T-helper 17 cell (primary cell): ENCODE data around the gene C1orf56. TPM values are rescaled to one million over a fixed set of nuclear protein-coding genes. Genes with fewer than 3 reads are reported as not detected.

Source experiments
- ATAC-seq: fragments of 150-1000 bp; cut with Tn5 transposase; 2 replicates; pipeline ENCODE4 v1.10.0; 2021; ENCODE audit warnings: mild to moderate bottlenecking, moderate library complexity
- DNase-seq, 3 donors: peaks; one replicate each; pipeline versions ENCODE4 v3.0.0 to v3.0.0-alpha.2; 2020 to 2021
- H3K9me3 ChIP-seq: one replicate; pipeline ENCODE4 v1.7.0; 2013; ENCODE audit warnings: low read length, mild to moderate bottlenecking; ENCODE audit not compliant: control insufficient read depth, poor library complexity, severe bottlenecking
- H3K27ac Mint-ChIP-seq: one replicate; pipeline ENCODE4 v1.8.0; 2022; ENCODE audit warnings: mild to moderate bottlenecking, moderate library complexity, mixed read lengths
- H3K27me3 Mint-ChIP-seq: one replicate; pipeline ENCODE4 v1.8.0; 2022; ENCODE audit warnings: mixed read lengths
- H3K36me3 Mint-ChIP-seq: one replicate; pipeline ENCODE4 v1.8.0; 2022; ENCODE audit warnings: low read depth, mixed read lengths
- H3K4me1 Mint-ChIP-seq: one replicate; pipeline ENCODE4 v1.8.0; 2022; ENCODE audit warnings: mild to moderate bottlenecking, mixed read lengths
- H3K4me3 Mint-ChIP-seq: one replicate; pipeline ENCODE4 v1.8.0; 2022; ENCODE audit warnings: mild to moderate bottlenecking, moderate library complexity, mixed read lengths
- total RNA-seq, 4 donors: library from RNA in 2 of 4; stranded (reverse) in 2 of 4; gene quantifications; one replicate each; pipeline ENCODE4 v1.2.3 and lab custom pipeline; 2022 to 2026

Gene C1orf56
- total RNA-seq (under 1 TPM; 0.47 to 0.52 TPM), total RNA-seq (lab: John Stamatoyannopoulos, UW) (0.81 to 0.83 reads per million in 2 donors)

- Mint-ChIP-seq H3K4me1 (peaks cover 53% of the 10 kb centered on the region), H3K4me3 (peak within 1 kb of the TSS; percentile 91), H3K27ac (peak within 1 kb of the TSS; percentile 90), H3K36me3 (peaks cover 3% of the 10 kb centered on the region), H3K27me3 (no peaks in the 10 kb centered on the region)
- no peaks in the 10 kb centered on the region for H3K9me3 ChIP-seq
- ATAC-seq (peak; percentile 46), DNase-seq (peak in 2 of 3 donors; percentile 41 to 51)
Observed at GRCh38 chr1:151047591-151047924, at the start of gene C1orf56. Gene C1orf56 (plus strand): TSS chr1:151047751. CDS start chr1:151047848, 97 bp downstream.

GRCh38 chr1:150997949-150998348 lies 49.6 kb upstream of the C1orf56 start:
- H3K4me3 Mint-ChIP-seq = no peak overlapping the region
- no peak overlapping the region for H3K27ac Mint-ChIP-seq
- no peak for ATAC-seq
- no peaks in the 10 kb centered on the region for H3K9me3 ChIP-seq
- DNase-seq = no peak
- peaks cover 20% of the 10 kb centered on the region for H3K4me1 Mint-ChIP-seq
- H3K36me3 Mint-ChIP-seq = peaks cover 8% of the 10 kb centered on the region
- H3K27me3 Mint-ChIP-seq = no peaks in the 10 kb centered on the region

- H3K9me3 ChIP-seq = no peaks in the 10 kb centered on the region
- no peak overlapping the region for H3K27ac Mint-ChIP-seq
- no peak for ATAC-seq
- H3K36me3 Mint-ChIP-seq = peaks cover 8% of the 10 kb centered on the region
- peaks cover 26% of the 10 kb centered on the region for H3K4me1 Mint-ChIP-seq
- H3K27me3 Mint-ChIP-seq = no peaks in the 10 kb centered on the region
- no peak for DNase-seq
- no peak overlapping the region for H3K4me3 Mint-ChIP-seq
Observed at GRCh38 chr1:150999051-150999674, 48.4 kb upstream of the C1orf56 start.

- Mint-ChIP-seq H3K4me1 (peaks cover 29% of the 10 kb centered on the region), H3K36me3 (peaks cover 8% of the 10 kb centered on the region), H3K4me3 (no peak overlapping the region), H3K27me3 (no peaks in the 10 kb centered on the region), H3K27ac (no peak overlapping the region)
- DNase-seq (no peak), ATAC-seq (no peak)
- no peaks in the 10 kb centered on the region for H3K9me3 ChIP-seq
Observed at GRCh38 chr1:150999926-151000325, 47.6 kb upstream of the C1orf56 start.

GRCh38 chr1:151000408-151000807 lies 47.1 kb upstream of the C1orf56 start:
- H3K4me1 Mint-ChIP-seq = peaks cover 30% of the 10 kb centered on the region

GRCh38 chr1:151001602-151002001 lies 45.9 kb upstream of the C1orf56 start:
- H3K4me1 Mint-ChIP-seq = peaks cover 38% of the 10 kb centered on the region
- peak overlapping the region; percentile 99 for H3K27ac Mint-ChIP-seq
- H3K36me3 Mint-ChIP-seq = peaks cover 8% of the 10 kb centered on the region
- no peaks in the 10 kb centered on the region for H3K9me3 ChIP-seq
- no peak overlapping the region for H3K4me3 Mint-ChIP-seq
- DNase-seq = no peak
- H3K27me3 Mint-ChIP-seq = no peaks in the 10 kb centered on the region
- no peak for ATAC-seq

More at GRCh38 chr1:151000408-151000807, 47.1 kb upstream of the C1orf56 start:
- Mint-ChIP-seq H3K27me3 (no peaks in the 10 kb centered on the region), H3K27ac (no peak overlapping the region), H3K4me3 (no peak overlapping the region), H3K36me3 (peaks cover 8% of the 10 kb centered on the region)
- H3K9me3 ChIP-seq = no peaks in the 10 kb centered on the region
- ATAC-seq = no peak
- DNase-seq = no peak

GRCh38 chr1:151002051-151002450 lies 45.5 kb upstream of the C1orf56 start:
- no peak overlapping the region for H3K4me3 Mint-ChIP-seq
- H3K36me3 Mint-ChIP-seq = peaks cover 7% of the 10 kb centered on the region
- peaks cover 42% of the 10 kb centered on the region for H3K4me1 Mint-ChIP-seq
- H3K27me3 Mint-ChIP-seq = no peaks in the 10 kb centered on the region
- DNase-seq (no peak), ATAC-seq (no peak)
- no peaks in the 10 kb centered on the region for H3K9me3 ChIP-seq
- peak overlapping the region; percentile 99 for H3K27ac Mint-ChIP-seq

- no peak for ATAC-seq
- no peaks in the 10 kb centered on the region for H3K27me3 Mint-ChIP-seq
- peaks cover 45% of the 10 kb centered on the region for H3K4me1 Mint-ChIP-seq
- H3K4me3 Mint-ChIP-seq = peak overlapping the region; percentile 82
- DNase-seq = no peak
- H3K9me3 ChIP-seq = no peaks in the 10 kb centered on the region
- peaks cover 4% of the 10 kb centered on the region for H3K36me3 Mint-ChIP-seq
- H3K27ac Mint-ChIP-seq = peak overlapping the region; percentile 99
Observed at GRCh38 chr1:151002611-151003010, 44.9 kb upstream of the C1orf56 start.

GRCh38 chr1:151003180-151003579 lies 44.4 kb upstream of the C1orf56 start:
- Mint-ChIP-seq H3K36me3 (peaks cover 4% of the 10 kb centered on the region), H3K4me3 (peak overlapping the region; percentile 82), H3K27me3 (no peaks in the 10 kb centered on the region), H3K27ac (peak overlapping the region; percentile 99), H3K4me1 (peaks cover 49% of the 10 kb centered on the region)
- ATAC-seq (no peak), DNase-seq (no peak)
- no peaks in the 10 kb centered on the region for H3K9me3 ChIP-seq

GRCh38 chr1:151005729-151006319 lies 41.7 kb upstream of the C1orf56 start:
- no peaks in the 10 kb centered on the region for H3K9me3 ChIP-seq
- Mint-ChIP-seq H3K27me3 (no peaks in the 10 kb centered on the region), H3K36me3 (peaks cover 4% of the 10 kb centered on the region), H3K4me3 (peak overlapping the region; percentile 98), H3K4me1 (peaks cover 61% of the 10 kb centered on the region), H3K27ac (peak overlapping the region; percentile 99)
- ATAC-seq (no peak), DNase-seq (no peak)

- H3K27ac Mint-ChIP-seq = peak within 1 kb of the TSS; percentile 99
- H3K27me3 Mint-ChIP-seq = no peaks in the 10 kb centered on the region
- no peak for DNase-seq
- no peaks in the 10 kb centered on the region for H3K9me3 ChIP-seq
- peaks cover 62% of the 10 kb centered on the region for H3K4me1 Mint-ChIP-seq
- peak within 1 kb of the TSS; percentile 98 for H3K4me3 Mint-ChIP-seq
- ATAC-seq = no peak
- H3K36me3 Mint-ChIP-seq = peaks cover 4% of the 10 kb centered on the region
Observed at GRCh38 chr1:151006327-151007052, 41.1 kb upstream of the C1orf56 start, which contains the start of gene MINDY1. Gene MINDY1 (minus strand): TSS chr1:151006902. CDS start chr1:151002617, 4,285 bp downstream.

- H3K9me3 ChIP-seq = no peaks in the 10 kb centered on the region
- no peaks in the 10 kb centered on the region for H3K27me3 Mint-ChIP-seq
- DNase-seq (no peak), ATAC-seq (peak; percentile 6)
- peaks cover 55% of the 10 kb centered on the region for H3K4me1 Mint-ChIP-seq
- H3K4me3 Mint-ChIP-seq = peak overlapping the region; percentile 98
- H3K27ac Mint-ChIP-seq = peak overlapping the region; percentile 99
- H3K36me3 Mint-ChIP-seq = no peaks in the 10 kb centered on the region
Observed at GRCh38 chr1:151007853-151008243, 39.7 kb upstream of the C1orf56 start.
